ENCODE measurements around the gene TFAP2A.

TFAP2A gene

GRCh38 chr6:10362300-10362699 lies 52.6 kb downstream of the TFAP2A start:
- TF ChIP-seq CTCF (IDR thresholded peaks at IDR 0.05; ENCODE audit: control extremely low read depth, extremely low read depth, low read depth, missing control alignments), result no peak
- POLR2A ChIA-PET, result no interaction called here
- DNase-seq (ENCODE audit: extremely low spot score), result no peak
- CTCF ChIA-PET, result interaction anchor here (0.8 kb wide), 1 partner anchor 67 kb away, joined by 3 read pairs; no protein-coding TSS in a partner anchor

GRCh38 chr6:10361428-10361827 lies 53.4 kb downstream of the TFAP2A start:
- DNase-seq (ENCODE audit: extremely low spot score), result no peak
- CTCF ChIA-PET, result no interaction called here
- no peak for TF ChIP-seq CTCF (IDR thresholded peaks at IDR 0.05; ENCODE audit: control extremely low read depth, extremely low read depth, low read depth, missing control alignments)
- POLR2A ChIA-PET, result no interaction called here

- TF ChIP-seq CTCF (IDR thresholded peaks at IDR 0.05; ENCODE audit: control extremely low read depth, extremely low read depth, low read depth, missing control alignments), result no peak
- no peak for DNase-seq (ENCODE audit: extremely low spot score)
- ChIA-PET POLR2A (no interaction called here), CTCF (interaction anchor here (1.1 kb wide), 1 partner anchor 16 kb away, joined by 3 read pairs; no protein-coding TSS in a partner anchor)
Observed at GRCh38 chr6:10359581-10359980, 55.3 kb downstream of the TFAP2A start.

GRCh38 chr6:10355115-10355702 lies 59.7 kb downstream of the TFAP2A start:
- TF ChIP-seq CTCF (IDR thresholded peaks at IDR 0.05; ENCODE audit: control extremely low read depth, extremely low read depth, low read depth, missing control alignments), result no peak
- ChIA-PET CTCF (interaction anchor here (0.7 to 1.4 kb wide), 2 partner anchors 16 to 74 kb away, joined by 3 read pairs; no protein-coding TSS in a partner anchor), POLR2A (no interaction called here)
- DNase-seq (ENCODE audit: extremely low spot score), result peak; percentile 73

- no peak for TF ChIP-seq CTCF (IDR thresholded peaks at IDR 0.05; ENCODE audit: control extremely low read depth, extremely low read depth, low read depth, missing control alignments)
- no peak for DNase-seq (ENCODE audit: extremely low spot score)
- CTCF ChIA-PET, result no interaction called here
- POLR2A ChIA-PET, result no interaction called here
Observed at GRCh38 chr6:10351791-10352190, 63.1 kb downstream of the TFAP2A start.

GRCh38 chr6:10350720-10351119 lies 64.2 kb downstream of the TFAP2A start:
- POLR2A ChIA-PET, result no interaction called here
- no peak for TF ChIP-seq CTCF (IDR thresholded peaks at IDR 0.05; ENCODE audit: control extremely low read depth, extremely low read depth, low read depth, missing control alignments)
- no peak for DNase-seq (ENCODE audit: extremely low spot score)
- CTCF ChIA-PET, result no interaction called here
